Lung microvascular endothelial cell (primary cell): Measurements from ENCODE around the gene CHID1. TPM values are rescaled to one million over a fixed set of nuclear protein-coding genes. Genes with fewer than 3 reads are reported as not detected.
A peak's percentile ranks its signal among the peaks of the same experiment; 100 is the strongest.

ENCODE experiments used
- DNase-seq, 2 donors: peaks; one replicate each; pipeline versions ENCODE4 v3.0.0 to v3.0.0-alpha.2; 2010; ENCODE audit warnings: low read depth in 2 of 2
- total RNA-seq: library from RNA; depleted of rRNA; stranded (reverse); fragments of >200 nt; gene quantifications from 2 replicates; pipeline ENCODE4 v1.2.1, GENCODE V29; 2014

The CHID1 gene
- total RNA-seq, 1 donor from 2014 or later = 42.3 TPM

DNA sequence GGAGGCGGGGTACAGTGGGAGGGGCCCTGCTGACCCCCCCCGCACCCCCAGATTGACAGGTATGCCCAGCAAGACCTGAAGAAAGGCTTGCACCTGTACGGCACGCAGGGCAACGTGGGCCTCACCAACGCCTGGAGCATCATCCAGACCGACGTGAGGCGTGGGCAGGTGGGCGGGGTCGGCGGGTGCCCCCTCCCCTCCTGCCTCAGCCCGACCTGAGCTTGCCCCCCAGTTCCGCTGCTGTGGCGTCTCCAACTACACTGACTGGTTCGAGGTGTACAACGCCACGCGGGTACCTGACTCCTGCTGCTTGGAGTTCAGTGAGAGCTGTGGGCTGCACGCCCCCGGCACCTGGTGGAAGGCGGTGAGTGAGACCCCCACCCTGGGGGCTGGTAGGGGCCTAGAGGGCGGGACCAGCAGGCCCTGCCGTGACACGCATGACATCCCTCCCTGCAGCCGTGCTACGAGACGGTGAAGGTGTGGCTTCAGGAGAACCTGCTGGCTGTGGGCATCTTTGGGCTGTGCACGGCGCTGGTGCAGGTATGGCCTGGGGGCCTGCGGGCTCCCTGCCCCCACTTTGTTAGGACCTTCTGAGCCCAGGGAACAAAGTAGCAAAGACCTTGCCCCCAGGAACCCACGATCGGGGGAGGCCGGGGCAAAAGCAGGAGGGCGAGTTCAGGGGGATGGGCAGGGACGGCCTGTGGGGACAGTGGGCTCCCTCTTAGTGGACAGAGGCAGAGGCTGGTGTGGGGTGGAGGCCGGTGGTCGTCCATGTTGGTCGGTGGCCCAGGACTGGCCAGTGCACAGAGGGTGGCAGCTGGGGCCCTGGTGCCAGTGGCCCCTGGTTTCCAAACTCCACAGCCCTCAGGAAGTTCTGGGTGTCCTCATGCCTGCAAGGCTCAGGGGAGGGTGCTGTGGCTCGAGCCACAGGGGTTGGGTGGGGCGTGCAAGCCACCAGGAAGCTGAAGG lies 44.9 kb downstream of the CHID1 start:
- DNase-seq = no peak

- no peak for DNase-seq
These were observed 45.7 kb downstream of the CHID1 start for GRCh38 chr11:864898-865297.

- DNase-seq = no peak
These were observed 46.4 kb downstream of the CHID1 start for GRCh38 chr11:863910-864827.

DNA sequence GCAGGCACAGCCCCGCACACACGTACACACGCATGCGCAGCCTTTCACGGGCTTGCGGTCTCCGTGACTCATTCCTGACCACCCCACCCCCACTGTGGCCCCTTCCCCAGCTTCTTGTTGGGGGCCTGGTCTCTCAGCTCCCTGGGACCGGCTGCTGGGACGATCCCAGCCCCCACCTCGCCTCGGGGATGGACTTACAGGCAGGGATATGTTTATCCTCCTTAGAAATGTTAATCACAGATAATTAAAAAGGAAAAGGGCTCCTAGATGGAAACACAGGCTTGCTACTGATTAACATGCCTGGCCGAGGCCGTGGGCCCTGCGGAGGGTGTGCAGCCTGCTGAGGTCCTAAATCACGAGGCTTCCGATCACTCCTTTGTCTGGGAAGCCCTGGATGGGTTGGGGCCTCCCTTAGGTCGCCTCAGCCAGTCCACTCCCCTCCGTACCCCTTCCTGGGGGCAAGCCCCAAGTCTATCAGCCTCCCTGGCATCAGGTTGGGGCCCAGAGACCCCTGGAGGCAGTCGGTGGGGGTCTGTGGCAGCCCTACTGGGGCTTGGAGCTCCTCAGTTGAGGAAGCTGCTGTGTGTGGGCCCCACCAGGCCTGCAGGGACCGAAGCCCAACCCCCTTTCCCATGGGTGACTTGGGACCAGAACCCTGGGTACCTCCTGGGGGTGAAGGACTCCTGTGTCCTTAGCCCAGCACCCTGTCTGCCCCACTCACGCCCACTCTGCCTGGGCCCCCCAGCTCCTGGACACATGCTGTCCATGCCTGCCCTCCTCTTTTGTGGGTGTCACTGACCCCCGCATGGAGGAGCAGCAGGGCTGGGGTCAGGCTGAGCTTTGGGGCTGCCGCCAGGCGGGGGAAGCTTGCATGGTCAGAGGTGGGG lies 47.3 kb downstream of the CHID1 start:
- no peak for DNase-seq

DNA sequence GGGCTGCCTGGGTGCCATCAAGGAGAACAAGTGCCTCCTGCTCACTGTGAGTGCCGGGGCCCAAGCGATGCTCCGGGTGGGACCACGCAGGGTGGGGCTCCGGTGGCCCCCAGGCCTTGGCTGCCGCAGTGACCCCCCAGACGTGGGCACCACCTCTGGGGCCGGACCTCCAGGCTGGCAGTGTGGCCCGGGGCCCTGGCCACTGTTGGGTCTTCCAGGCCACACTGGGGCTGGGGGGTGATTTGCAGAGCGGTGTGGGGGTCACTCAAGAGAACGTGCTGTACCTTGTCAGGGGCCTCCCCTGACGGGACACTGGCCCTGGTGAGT lies 48.0 kb downstream of the CHID1 start:
- DNase-seq = no peak

DNA sequence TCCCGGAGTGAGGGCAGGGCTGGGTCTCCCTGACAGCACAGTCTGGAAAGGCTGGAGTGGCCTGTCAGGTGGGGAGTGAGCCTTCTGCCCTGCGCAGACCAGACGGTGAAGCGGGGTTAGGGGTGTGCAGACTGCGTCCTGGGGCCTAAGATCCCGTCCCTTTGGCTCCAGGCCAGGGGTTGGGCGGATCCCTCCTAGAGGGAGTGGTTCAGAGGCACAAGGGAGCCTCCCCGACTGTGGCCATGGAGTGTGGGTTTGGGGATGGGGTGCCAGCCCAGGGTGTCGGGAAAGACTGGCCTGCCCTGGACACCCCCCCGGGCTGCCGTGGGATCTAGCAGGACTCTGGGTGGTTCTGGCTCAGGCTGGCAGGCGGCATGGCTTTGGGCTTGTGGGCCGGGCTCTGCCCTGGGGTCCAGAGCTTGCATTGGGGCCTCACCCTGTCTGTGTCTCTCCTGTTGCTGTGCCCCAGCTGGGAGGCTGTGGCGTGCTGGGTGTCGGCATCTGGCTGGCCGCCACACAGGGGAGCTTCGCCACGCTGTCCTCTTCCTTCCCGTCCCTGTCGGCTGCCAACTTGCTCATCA lies 48.4 kb downstream of the CHID1 start:
- DNase-seq = peak in 1 of 2 donors; percentile 40

- no peak for DNase-seq
These were observed 49.5 kb downstream of the CHID1 start for GRCh38 chr11:861105-861479.

- DNase-seq = no peak
These were observed 50.1 kb downstream of the CHID1 start for GRCh38 chr11:860234-861104.

DNA sequence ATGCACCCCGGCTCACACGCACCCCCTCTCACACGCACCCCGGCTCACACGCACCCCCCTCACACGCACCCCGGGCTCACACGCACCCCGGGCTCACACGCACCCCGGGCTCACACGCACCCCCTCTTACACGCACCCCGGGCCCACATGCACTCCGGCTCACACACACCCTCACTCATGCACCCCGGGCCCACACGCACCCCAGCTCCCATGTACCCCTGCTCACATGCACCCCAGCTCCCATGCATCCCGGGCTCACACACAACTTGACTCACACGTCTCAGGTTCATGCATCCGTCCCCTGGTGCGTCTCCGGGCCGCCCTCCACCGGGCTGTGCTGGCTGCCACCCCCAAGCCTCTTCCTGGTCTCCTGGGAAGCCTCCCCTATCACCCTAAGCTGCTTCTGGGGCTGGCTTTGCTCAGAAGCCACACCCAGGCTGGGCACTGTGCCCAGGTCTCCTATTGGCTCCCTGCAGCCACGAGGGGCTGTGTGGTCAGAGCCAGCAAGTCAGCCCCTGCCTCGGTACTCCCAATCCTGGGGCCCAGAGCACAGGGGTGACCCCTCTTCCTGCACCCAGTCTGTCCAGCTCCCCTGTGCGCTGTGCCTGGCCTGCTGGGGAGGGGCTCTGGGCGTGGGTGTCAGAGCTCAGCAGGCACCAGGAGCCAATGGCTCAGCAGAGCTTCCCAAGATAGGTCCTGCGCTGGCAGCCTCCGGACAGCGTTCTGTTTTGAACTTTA lies 51.0 kb downstream of the CHID1 start:
- peak; percentile 70 to 79 for DNase-seq

DNA sequence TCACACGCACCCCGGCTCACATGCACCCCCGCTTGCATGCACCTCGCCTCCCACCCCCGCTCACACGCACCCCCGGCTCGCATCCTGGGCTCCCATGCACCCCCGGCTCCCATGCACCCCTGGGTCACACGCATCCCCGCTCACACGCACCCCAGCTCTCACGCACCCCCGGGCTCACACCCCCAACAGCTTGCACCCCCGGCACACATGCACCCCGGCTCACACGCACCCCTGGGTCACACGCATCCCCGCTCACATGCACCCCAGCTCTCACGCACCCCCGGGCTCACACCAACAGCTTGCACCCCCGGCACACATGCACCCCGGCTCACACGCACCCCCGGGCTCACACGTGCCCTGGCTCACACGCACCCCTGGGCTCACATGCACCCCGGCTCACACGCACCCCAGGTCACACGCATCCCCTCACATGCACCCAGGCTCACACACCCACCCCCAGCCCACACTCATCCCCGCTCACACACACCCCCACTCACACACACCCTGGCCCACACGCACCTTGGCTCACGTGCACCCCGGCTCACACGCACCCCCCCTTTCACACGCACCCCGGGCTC lies 51.8 kb downstream of the CHID1 start:
- DNase-seq = no peak

DNA sequence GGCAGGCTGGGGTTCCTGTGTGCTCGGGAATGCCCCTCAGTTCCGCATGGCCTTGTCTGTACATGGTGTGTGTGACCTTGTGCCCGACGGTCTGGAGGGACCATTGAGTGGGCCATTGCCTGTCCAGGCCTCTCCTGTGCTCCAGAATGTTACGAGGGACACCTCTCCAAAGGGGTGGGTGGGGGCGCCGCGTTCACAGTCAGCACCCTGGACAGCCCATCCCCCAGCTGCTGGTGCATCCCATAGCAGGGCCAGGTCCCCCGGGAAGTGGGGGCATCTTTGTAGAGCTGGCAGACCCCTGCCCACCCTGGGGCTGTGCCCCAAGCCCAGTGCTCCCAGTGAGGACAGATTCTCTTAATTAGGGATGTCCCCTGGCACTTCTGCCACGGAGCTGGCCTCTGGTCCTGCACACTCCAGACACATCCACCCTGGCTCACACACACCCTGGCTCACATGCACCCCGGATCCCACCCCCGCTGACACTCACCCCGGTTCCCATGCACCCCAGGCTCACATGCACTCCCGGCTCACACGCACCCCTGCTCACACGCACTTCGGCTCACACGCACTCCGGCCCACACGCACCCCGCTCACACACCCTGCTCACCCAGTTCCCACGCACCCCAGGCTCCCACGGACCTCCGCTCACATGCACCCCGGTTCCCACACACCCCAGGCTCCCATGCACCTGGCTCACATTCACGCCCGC lies 52.4 kb downstream of the CHID1 start:
- DNase-seq = no peak

- DNase-seq = no peak
These were observed 54.2 kb downstream of the CHID1 start for GRCh38 chr11:856397-856796.

GRCh38 chr11:855796-856195 lies 54.8 kb downstream of the CHID1 start:
- DNase-seq = no peak

DNA sequence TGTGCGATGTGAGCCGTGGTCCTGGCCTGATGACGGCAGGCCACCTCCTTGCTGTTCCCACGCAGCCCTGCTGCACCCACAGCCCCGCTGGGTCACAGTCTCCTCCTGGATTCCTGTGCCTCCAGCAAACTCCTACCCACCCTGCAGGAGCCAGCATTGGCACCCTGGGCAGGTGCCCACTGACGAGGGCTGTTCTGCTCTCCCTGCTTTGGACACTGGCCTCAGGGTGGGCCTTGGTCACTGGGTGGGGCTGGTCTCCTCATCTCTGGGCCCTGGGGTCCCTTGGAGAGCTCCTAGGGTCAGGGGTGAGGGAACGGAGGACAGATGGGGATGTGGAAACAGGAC lies 55.3 kb downstream of the CHID1 start:
- DNase-seq = no peak

DNA sequence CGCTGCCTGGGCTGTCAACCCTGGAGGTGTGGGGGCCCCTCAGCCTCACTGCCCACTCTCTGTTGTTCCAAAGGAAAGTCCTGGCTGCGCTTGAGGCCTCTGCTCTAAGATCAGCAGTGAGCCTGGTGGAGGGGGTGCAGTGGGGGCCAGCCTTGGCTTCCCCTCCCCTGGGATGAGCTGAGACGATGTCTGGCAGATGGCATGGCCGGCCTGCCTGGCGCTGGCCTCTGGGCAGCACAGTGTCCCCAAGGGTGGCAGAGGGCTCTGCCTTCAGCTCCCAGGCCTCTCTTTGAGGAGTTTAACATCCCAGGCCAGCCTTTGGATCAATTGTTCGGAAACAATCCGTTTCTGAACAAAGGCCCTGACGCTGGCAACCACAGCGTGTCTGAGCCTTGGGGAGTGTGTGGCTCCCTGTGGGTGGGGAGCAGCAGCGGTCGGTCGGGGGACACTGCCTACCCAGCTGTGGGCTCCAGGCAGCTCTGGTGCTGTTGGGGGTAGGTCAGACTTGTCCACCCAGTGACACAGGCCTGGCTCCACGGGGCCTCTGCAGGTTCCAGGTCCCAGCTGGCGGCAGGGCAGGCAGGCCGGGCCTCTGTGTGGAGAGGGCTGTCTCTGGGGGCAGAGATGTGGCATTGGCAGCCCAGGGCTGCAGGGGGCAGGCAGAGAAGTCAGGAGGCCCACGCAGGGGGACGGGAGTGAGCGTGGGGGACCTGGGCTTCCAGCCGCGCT lies 55.8 kb downstream of the CHID1 start:
- DNase-seq = no peak

DNA sequence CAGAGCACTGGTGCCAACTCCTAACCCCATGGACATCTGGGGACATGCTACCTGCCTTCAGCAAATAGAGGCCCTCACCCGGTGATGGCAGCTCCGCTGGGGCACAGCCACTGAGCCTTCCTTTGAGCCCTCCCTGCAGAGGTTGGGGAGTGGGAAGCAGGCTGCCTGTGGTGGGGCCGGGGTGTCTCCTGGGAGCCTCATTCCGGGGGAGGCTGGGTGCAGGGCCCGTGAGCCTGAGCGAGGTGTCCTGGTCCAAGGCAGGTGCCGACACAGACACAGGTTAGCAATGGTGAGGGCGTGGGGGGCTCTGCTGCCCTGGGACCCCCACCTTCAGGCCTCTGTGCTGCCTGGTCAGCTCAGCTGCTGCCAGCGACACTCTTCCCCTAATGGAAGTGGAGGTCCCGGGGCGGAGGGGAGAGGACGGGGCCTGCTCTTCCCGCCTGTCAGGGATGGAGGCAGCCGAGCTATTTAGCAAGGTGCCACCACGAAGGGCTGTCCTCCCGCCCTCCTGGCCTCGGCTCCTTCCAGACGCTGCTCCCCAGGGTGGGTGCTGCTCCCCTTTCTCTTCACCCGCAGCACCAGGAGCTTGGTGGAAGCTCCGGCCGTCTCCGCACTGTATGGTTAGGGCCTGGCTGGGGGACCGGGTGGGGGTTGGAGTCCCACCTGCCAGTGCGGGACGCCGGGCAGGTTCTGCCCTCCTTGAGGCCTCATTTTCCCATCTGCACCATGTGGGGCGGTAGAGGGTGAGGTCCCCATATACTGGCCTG lies 56.7 kb downstream of the CHID1 start:
- no peak for DNase-seq

- DNase-seq = no peak
These were observed 57.8 kb downstream of the CHID1 start for GRCh38 chr11:852762-853161.
